HEK293 (cell line): ENCODE data around the gene KCNQ1.

ENCODE experiments used
- BCL11B ChIP-seq: fragments of 450-650 bp; formaldehyde crosslinking; IDR thresholded peaks from 2 replicates; pipeline ENCODE4 v1.5.1; 2016; ENCODE audit warnings: low read depth, missing biosample characterization, missing genetic modification characterization
- HOXA7 ChIP-seq: sonication (generic); formaldehyde crosslinking; IDR thresholded peaks from 2 replicates; pipeline ENCODE4 v1.8.1; 2022; ENCODE audit warnings: missing genetic modification reagents, borderline replicate concordance
- TCF7L2 ChIP-seq: IDR thresholded peaks from 2 replicates; pipeline ENCODE4 v1.6.1; 2011; ENCODE audit warnings: low read depth, mild to moderate bottlenecking, inconsistent platforms, low read length, moderate library complexity, borderline replicate concordance
- ZNF10 ChIP-seq: fragments of 450-650 bp; formaldehyde crosslinking; IDR thresholded peaks from 2 replicates; pipeline ENCODE4 v1.5.1; 2017; ENCODE audit warnings: missing biosample characterization, missing genetic modification characterization
- ZNF248 ChIP-seq: fragments of 450-650 bp; formaldehyde crosslinking; IDR thresholded peaks from 2 replicates; pipeline ENCODE4 v1.5.1; 2017; ENCODE audit warnings: missing biosample characterization, missing genetic modification characterization
- ZNF362 ChIP-seq: fragments of 450-650 bp; formaldehyde crosslinking; IDR thresholded peaks from 2 replicates; pipeline ENCODE4 v1.5.1; 2016; ENCODE audit warnings: missing biosample characterization, missing genetic modification characterization
- TF ChIP-seq, protein P1 (sequence below): fragments of 450-650 bp; formaldehyde crosslinking; IDR thresholded peaks from 2 replicates; pipeline ENCODE4 v1.5.1; 2016; ENCODE audit warnings: missing biosample characterization, missing genetic modification characterization
- TF ChIP-seq, protein P2 (sequence below): fragments of 450-650 bp; formaldehyde crosslinking; IDR thresholded peaks from 2 replicates; pipeline ENCODE4 v1.5.1; 2017; ENCODE audit warnings: missing biosample characterization, missing genetic modification characterization
- TF ChIP-seq, protein P3 (sequence below): fragments of 450-650 bp; formaldehyde crosslinking; IDR thresholded peaks from 2 replicates; pipeline ENCODE4 v1.5.1; 2016; ENCODE audit warnings: missing biosample characterization, missing genetic modification characterization

DNA sequence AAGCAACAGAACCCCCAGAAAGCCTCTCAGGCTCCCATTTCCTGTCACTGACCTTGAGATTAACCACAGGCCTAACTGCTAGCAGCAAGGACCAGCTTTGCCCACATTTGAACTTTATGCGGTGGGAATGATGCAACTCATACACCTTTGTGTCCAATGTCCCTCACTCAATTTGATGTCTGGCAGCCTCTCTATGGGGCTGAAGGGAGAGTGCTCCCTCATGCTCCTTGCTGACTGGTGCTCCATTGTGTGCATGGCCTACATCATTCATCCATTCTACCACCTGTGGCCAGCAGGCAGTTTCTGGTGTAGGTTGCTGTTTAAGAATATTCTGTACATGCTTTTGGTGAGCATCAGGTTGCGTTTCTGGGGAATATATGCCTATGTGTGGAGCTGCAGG is 223.1 kb downstream of the KCNQ1 start:
- TF ChIP-seq, protein P1, sequence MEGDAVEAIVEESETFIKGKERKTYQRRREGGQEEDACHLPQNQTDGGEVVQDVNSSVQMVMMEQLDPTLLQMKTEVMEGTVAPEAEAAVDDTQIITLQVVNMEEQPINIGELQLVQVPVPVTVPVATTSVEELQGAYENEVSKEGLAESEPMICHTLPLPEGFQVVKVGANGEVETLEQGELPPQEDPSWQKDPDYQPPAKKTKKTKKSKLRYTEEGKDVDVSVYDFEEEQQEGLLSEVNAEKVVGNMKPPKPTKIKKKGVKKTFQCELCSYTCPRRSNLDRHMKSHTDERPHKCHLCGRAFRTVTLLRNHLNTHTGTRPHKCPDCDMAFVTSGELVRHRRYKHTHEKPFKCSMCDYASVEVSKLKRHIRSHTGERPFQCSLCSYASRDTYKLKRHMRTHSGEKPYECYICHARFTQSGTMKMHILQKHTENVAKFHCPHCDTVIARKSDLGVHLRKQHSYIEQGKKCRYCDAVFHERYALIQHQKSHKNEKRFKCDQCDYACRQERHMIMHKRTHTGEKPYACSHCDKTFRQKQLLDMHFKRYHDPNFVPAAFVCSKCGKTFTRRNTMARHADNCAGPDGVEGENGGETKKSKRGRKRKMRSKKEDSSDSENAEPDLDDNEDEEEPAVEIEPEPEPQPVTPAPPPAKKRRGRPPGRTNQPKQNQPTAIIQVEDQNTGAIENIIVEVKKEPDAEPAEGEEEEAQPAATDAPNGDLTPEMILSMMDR (tag by site-specific recombination) = no peak
- TF ChIP-seq BCL11B = no peak
- no peak for TF ChIP-seq ZNF248
- TF ChIP-seq TCF7L2 = no peak
- TF ChIP-seq, protein P2, sequence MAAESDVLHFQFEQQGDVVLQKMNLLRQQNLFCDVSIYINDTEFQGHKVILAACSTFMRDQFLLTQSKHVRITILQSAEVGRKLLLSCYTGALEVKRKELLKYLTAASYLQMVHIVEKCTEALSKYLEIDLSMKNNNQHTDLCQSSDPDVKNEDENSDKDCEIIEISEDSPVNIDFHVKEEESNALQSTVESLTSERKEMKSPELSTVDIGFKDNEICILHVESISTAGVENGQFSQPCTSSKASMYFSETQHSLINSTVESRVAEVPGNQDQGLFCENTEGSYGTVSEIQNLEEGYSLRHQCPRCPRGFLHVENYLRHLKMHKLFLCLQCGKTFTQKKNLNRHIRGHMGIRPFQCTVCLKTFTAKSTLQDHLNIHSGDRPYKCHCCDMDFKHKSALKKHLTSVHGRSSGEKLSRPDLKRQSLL = no peak
- no peak for TF ChIP-seq ZNF10 (tag by site-specific recombination)
- TF ChIP-seq, protein P3, sequence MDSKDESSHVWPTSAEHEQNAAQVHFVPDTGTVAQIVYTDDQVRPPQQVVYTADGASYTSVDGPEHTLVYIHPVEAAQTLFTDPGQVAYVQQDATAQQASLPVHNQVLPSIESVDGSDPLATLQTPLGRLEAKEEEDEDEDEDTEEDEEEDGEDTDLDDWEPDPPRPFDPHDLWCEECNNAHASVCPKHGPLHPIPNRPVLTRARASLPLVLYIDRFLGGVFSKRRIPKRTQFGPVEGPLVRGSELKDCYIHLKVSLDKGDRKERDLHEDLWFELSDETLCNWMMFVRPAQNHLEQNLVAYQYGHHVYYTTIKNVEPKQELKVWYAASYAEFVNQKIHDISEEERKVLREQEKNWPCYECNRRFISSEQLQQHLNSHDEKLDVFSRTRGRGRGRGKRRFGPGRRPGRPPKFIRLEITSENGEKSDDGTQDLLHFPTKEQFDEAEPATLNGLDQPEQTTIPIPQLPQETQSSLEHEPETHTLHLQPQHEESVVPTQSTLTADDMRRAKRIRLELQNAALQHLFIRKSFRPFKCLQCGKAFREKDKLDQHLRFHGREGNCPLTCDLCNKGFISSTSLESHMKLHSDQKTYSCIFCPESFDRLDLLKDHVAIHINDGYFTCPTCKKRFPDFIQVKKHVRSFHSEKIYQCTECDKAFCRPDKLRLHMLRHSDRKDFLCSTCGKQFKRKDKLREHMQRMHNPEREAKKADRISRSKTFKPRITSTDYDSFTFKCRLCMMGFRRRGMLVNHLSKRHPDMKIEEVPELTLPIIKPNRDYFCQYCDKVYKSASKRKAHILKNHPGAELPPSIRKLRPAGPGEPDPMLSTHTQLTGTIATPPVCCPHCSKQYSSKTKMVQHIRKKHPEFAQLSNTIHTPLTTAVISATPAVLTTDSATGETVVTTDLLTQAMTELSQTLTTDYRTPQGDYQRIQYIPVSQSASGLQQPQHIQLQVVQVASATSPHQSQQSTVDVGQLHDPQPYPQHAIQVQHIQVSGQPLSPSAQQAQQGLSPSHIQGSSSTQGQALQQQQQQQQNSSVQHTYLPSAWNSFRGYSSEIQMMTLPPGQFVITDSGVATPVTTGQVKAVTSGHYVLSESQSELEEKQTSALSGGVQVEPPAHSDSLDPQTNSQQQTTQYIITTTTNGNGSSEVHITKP = no peak
- TF ChIP-seq HOXA7 (CRISPR knock-in tag) = no peak
- no peak for TF ChIP-seq ZNF362
